HG03108 (cell line): Measurements from ENCODE around the gene UFD1.

Experiments used
- ATAC-seq: cut with Tn5 transposase; IDR thresholded peaks from one replicate; pipeline ENCODE4 v1.9.1; 2021; ENCODE audit warnings: moderate library complexity; ENCODE audit not compliant: unreplicated experiment

UFD1 gene

GRCh38 chr22:19516378-19517170 is 37.6 kb upstream of the UFD1 start:
- no peak for ATAC-seq

GRCh38 chr22:19515654-19516377 is 36.8 kb upstream of the UFD1 start:
- ATAC-seq = no peak

GRCh38 chr22:19514831-19515565 is 36.0 kb upstream of the UFD1 start:
- no peak for ATAC-seq

- no peak for ATAC-seq
These were observed 34.8 kb upstream of the UFD1 start for GRCh38 chr22:19513823-19514222.

- ATAC-seq = no peak
These were observed 31.9 kb upstream of the UFD1 start for GRCh38 chr22:19510919-19511341.

GRCh38 chr22:19509923-19510322 is 30.9 kb upstream of the UFD1 start:
- ATAC-seq = no peak

- ATAC-seq = no peak
These were observed 30.2 kb upstream of the UFD1 start for GRCh38 chr22:19509191-19509590.

- no peak for ATAC-seq
These were observed 29.2 kb upstream of the UFD1 start for GRCh38 chr22:19508024-19508776.

GRCh38 chr22:19507534-19507861 is 28.5 kb upstream of the UFD1 start:
- ATAC-seq = no peak

GRCh38 chr22:19506212-19506611 is 27.2 kb upstream of the UFD1 start:
- ATAC-seq = no peak

GRCh38 chr22:19505735-19506126 is 26.7 kb upstream of the UFD1 start:
- no peak for ATAC-seq

- ATAC-seq = no peak
These were observed 26.1 kb upstream of the UFD1 start for GRCh38 chr22:19504900-19505734.

GRCh38 chr22:19503869-19504268 is 24.9 kb upstream of the UFD1 start:
- no peak for ATAC-seq

GRCh38 chr22:19503367-19503766 is 24.4 kb upstream of the UFD1 start:
- ATAC-seq = no peak

GRCh38 chr22:19501897-19502447 is 23.0 kb upstream of the UFD1 start:
- no peak for ATAC-seq

- ATAC-seq = no peak
These were observed 20.9 kb upstream of the UFD1 start for GRCh38 chr22:19499880-19500242.

- no peak for ATAC-seq
These were observed 20.4 kb upstream of the UFD1 start for GRCh38 chr22:19499236-19499879.

GRCh38 chr22:19498866-19499190 is 19.8 kb upstream of the UFD1 start:
- ATAC-seq = no peak

GRCh38 chr22:19498154-19498865 is 19.3 kb upstream of the UFD1 start:
- no peak for ATAC-seq
